ENCODE data around the gene MTF2.
"Not testable (repeated sequence)": the region's sequence is repeated elsewhere in the genome, so short reads cannot be mapped to it uniquely, and the experiment has no call there.

MTF2 gene

DNA sequence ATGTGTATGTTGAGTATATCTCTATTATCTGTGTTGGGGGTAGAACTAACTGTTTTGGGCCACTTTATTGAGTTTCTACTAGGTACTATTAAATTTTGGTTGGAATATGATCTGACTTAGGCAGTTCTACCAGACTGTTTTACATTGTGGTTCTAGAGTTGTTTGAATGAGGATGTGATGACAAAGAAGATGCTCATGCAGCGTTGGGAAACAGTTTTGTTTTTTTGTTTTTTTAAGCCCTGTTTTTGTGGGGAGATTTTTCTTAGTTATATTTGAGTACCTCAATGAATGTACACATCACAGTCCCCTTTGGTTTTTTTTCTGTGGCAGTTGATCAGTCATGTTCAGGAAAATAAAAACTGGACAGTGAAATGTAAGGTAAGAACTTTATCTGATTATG, 61.0 kb downstream of the MTF2 start:
- DNase-seq: no peak

DNA sequence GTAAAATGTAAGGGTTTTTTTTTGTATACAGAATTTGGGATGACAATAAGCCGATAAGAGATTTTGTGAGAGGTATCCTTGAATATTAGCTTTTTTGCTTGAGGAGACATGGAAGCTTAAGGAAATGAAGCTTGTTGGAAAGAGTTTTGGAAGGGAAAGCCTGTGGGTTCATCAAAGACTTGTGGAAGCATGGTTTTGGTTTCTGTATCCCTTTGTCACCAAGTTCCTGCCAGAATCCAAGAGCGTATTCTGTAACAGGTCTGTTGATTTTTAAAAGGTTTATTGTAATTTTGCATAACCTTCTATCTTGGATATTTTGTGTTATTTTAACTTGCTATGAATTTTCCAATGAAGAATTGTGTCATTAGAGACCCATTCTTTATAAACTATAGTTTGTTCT, 63.1 kb downstream of the MTF2 start:
- DNase-seq: no peak

DNA sequence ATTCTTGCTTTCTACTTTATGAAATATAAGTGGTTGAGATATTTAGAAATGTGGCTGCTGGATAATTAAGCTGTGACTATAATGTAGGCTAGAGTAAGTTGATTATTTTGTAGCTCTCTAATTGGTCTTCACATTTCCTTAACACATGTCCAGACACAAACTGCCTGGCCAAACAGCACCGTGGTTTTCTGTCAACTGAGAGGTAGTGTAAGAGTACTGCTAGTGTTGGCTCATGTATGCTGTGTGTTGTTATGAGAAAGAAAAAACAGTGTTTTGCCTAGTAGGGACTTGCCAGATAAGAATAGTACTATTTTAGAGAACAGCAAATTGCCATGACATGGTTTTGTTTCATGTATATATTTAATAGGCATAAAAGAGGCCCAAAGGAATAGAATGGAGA, 64.1 kb downstream of the MTF2 start:
- DNase-seq: no peak

DNA sequence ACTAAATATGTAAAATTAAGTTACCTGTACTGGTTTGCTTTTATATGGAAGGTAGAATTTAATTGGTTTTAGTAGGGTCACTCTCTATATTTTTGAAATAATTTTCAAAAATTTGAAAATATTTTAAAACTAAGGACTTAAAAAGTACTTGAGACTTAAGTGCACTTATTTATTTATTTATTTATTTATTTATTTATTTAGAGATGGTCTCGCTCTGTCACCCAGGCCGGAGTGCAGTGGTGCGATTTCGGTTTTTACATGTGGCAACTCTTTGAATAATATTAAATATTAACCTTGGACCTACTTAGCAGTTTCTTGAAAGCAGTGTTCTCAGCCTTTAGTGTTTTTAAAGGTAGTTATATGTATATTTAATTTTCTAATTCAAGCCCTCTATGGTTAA, 64.7 kb downstream of the MTF2 start:
- no peak for DNase-seq

DNA sequence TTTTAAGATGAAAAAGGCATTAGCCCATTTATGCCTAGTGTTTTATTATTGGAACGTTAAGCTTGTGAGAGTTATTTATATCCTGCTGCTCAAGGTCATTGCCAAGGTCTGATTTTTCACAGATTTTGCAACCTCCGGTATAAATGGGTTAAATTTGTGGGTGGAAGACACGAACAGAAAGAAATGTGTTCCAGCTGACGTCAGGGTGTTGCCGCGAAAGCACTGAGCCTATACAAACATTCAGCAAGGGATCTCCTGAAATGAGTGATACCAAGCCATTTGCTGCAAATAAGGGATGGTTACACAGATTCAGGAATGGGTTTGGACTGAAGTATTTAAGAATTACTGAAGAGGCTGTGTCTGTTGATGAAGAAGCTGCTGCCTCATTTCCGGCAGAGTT, 68.9 kb downstream of the MTF2 start:
- no peak for DNase-seq

DNA sequence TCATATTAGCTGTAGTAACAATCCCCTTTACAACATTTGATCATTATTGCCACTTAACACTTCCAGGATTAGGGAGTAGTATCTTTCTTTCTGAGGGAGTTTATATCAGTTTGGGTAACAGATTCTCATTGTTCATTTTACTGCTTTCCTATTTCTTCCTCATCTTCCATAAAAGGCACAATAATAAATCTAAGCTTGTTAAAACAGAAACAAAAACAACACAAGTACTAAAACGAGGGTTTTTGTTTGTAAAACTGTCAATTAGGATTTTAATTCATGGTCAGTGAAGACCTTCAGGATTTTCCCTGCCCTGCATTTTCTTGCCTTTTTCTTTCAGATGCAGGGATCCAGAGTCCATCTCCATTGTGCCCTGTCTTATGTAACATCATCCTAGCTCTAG, 71.6 kb downstream of the MTF2 start:
- no peak for DNase-seq

DNA sequence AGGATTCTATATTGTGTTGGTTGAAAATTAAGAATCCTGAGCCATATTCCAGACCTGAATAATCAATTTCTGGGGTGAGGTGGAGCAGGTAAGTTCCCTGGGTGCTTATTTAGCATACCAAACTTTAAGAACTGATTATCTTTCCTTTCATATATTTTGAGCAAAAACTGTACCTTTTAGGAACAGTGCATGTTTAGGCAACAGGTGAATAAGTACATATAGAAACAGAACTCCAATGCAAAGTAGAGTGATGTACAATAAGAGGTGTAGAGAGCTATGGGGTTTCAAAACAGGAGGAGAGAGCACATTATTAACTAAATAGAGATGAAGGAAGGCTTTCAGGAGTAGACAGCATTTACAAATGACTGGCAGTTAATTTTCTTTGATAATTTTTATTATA, 72.4 kb downstream of the MTF2 start:
- no peak for DNase-seq

DNA sequence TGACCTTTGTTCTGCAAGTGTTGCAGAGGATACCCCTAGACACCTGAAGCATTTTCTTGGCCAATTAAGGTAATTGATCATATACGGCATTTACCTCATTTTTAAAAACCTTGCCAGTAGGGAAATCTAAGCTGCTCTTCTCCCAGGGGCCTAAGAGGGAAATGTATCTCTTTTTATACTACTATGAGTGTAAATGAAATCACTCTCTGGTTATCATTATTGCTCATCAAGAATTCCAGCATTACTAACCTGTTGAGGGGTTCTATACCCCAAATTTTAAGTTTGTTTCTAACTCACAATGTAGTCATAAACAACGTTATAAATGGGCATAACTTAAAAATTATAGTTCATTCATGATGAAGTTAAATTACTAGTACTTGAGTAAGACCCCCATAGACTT, 73.8 kb downstream of the MTF2 start:
- DNase-seq: no peak

DNA sequence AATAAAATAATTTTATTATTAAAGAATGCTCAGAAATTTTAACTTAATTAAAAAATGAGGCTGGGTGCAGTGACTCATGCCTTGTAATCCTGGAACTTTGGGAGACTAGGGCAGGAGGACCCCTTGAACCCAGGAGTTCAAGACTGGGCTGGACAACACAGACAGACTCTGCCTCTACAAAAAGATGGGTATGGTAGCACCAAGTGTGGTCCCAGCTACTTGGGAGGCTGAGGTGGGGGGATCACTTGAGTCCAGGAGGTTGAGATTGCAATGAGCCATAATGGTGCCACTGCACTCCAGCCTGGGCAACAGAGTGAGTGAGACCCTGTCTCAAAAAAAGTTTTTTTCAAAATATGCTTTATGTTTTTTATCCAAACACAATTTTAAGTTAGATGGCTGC, 75.8 kb downstream of the MTF2 start:
- no peak for DNase-seq

DNA sequence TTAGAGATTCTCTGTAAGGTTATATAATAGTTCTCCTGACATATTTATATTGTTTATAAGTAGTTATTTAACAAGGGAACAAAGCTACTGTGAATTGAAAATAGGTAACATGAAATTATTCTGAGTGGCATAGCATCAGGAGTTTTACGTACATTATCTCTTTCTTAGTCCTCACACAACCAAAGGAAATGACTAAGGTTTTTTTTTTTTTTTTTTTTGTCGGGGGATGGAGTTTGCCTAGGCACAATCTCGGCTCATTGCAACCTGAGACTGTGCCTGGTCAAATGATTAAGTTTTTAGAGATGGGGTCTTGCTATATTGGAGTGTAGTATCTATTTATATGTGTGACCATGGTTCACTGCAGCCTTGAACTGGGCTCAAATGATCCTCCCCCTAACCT, 76.3 kb downstream of the MTF2 start:
- DNase-seq: no peak

DNA sequence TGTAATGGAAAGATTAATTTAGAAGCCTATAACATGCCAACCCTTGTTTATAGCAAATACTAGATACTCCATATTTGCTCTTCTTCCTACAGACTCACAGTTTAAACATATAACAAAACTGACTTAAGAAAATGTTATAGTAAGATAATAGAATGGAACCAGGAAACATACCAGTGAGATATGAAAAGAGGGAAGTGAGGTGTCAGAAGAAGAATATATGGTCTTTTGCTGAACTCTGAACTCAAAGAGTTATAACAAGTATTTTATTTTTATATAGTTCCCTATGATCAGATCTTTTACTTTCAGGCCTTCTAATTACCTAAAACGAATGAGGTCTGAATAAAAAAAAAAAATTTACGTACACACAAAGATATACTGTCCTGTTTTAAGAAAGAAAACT, 80.3 kb downstream of the MTF2 start:
- DNase-seq: no peak

DNA sequence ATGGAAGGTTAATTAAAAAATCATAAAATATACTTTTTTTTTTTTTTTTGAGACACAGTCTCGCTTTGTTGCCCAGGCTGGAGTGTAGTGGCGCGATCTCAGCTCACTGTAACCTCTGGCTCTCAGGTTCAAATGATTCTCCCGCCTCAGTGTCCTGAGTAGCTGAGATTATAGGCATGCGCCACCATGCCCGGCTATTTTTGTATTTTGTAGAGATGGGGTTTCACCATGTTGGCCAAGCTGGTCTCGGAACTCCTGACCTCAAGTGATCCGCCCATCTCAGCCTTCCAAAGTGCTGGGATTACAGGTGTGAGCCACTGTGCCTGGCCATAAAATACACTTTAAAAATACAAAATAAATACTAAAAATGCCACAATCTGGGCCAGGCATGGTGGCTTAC, 84.2 kb downstream of the MTF2 start:
- DNase-seq: not testable (repeated sequence)

DNA sequence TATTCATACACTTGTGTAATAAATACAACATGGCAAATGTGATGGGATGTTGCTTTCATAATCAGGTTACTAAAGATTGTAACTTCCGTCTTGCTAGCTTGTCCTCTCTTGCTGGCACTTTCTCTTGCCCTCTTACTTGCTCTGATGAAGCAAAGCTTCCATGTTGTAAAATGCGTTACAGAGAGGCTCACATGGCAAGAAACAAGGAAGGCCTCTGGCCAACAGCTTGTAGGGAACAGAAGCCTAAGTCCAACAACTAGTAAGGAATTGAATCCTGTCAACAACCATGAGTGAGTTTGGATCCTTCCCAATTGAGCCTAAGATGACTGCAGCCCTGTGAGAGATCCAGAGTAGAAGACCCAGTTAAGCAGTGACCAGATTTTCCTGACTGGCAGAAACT, 85.7 kb downstream of the MTF2 start:
- no peak for DNase-seq

DNA sequence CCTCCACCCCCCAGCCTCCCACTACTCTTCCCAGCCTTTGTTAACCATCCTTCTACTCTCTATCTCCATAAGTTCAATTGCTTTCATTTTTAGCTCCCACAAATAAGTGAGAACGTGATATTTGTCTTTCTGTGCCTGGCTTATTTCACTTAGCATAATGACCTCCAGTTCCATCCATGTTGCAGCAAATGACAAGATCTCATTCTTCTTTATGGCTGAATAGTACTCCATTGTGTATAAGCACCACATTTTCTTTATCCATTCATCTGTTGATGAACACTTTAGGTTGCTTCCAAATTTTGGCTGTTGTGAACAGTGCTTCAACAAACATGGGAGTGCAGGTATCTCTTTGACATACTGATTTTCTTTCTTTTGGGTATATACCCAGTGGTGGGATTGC, 86.8 kb downstream of the MTF2 start:
- DNase-seq: not testable (repeated sequence)

DNA sequence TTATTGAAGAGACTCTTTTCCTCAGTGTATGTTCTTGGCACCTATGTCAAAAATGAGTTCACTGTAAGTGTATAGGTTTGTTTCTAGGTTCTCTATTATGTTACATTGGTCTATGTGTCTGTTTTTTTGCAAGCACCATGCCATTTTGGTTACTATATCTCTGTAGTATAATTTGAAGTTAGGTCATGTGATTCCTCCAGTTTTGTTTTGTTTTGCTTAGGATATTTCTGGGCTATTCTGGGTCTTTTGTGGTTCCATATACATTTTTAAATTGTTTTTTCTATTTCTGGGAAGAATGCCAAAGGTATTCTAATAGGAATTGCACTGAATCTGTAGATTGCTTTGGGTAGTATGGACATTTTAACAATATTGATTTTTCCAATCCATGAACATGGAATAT, 87.9 kb downstream of the MTF2 start:
- no peak for DNase-seq

DNA sequence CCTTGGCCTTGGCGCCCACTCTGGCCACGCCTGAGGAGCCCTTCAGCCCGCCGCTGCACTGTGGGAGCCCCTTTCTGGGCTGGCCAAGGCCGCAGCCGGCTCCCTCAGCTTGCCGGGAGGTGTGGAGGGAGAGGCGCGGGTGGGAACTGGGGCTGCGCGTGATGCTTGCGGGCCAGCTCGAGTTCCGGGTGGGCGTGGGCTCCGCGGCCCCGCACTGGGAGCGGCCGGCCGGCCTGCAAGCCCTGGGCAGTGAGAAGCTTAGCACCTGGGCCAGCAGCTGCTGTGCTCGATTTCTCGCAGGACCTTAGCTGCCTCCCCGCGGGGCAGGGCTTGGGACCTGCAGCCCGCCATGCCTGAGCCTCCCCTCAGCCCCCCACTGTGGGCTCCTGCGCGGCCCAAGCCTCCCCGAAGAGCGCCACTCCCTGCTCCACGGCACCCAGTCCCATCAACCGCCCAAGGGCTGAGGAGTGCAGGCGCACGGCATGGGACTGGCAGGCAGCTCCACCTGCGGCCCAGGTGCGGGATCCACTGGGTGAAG, 91.1 kb downstream of the MTF2 start:
- not testable (repeated sequence) for DNase-seq

DNA sequence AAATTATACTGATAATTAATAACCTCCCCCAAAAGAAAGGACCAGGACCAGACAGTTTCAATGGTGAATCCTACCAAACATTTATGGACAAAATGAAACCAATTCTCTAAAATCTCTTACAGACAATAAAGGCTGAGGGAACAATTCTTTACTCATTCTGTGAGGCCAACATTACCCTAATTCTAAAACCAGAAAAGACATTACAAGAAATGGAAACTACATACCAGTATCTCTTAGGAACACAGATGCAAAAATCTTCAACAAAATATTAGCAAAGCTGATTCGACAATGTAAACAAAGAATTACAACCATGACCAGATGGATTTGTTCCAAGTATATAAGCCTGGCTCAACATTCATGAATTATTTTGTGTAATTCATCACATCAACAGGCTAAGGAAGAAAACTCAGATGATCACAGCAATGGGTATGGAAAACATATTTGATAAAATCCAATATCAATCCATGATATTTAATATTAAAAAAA, 92.5 kb downstream of the MTF2 start:
- DNase-seq: no peak

DNA sequence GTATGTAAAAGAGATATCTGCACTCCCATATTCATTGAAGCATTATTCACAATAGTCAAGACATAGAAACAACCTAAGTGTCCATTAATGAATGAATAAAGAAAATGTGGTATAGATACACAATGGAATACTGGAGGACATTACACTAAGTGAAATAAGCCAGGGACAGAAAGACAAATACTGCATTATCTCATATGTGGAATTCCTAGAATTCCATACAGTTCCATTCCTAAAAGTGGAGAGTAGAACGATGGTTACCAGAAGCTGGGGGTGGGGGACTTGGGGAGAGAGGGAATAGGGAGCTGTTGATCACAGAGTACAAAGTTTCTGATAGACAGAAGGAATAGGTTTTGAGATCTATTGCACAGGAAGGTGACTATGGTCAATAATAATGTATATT, 93.7 kb downstream of the MTF2 start:
- DNase-seq: no peak

DNA sequence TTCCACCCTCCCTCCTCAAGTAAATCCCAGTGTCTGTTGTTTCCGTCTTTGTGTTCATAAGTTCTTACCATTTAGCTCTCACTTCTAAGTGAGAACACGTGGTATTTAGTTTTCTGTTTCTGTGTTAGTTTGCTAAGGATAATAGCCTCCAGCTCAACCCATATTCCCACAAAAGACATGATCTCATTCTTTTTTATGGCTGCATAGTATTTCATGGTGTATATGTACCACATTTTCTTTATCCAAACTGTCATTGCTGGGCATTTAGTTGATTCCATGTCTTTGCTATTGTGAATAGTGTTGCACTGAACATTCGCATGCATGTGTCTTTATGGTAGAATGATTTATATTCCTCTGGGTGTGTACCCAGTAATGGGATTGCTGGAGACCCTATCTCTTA, 95.6 kb downstream of the MTF2 start:
- DNase-seq: not testable (repeated sequence)

DNA sequence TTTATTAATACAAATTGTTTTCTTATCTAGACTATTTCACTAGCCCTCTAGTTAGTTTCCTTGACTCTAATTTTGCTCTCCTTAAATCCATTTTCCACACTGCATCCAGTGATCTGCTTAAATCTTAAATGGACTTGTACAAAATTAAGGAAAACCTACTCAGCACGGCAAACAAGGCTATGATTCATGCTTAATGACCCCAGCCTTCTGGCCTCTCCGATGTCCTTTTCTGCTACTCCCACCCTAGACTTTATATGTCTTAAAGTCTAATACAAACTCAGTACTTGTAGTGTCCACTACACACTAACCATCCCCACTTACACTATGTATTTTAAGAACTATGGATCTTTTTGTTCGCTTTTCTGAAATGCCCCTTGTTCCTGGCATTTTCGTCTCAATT, 98.9 kb downstream of the MTF2 start:
- DNase-seq: no peak

DNA sequence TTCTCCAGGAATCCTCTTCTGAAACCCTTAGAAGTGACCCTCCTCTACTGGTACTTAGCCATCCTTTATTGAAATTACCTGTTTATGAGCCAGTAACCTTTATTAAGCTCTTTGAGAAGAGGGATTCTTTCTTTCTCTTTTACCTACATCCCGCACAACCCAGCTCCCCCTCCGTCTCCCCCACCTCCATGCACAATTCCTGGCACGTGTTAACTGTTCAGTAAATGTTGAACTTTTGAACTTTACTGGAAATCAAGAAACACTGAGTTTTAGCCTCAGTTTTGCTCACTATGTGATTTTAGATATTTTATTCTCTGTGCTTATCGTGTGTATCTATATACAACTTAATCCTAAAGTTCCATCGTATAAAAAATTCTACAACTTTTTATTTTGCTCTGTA, 99.3 kb downstream of the MTF2 start:
- no peak for DNase-seq

DNA sequence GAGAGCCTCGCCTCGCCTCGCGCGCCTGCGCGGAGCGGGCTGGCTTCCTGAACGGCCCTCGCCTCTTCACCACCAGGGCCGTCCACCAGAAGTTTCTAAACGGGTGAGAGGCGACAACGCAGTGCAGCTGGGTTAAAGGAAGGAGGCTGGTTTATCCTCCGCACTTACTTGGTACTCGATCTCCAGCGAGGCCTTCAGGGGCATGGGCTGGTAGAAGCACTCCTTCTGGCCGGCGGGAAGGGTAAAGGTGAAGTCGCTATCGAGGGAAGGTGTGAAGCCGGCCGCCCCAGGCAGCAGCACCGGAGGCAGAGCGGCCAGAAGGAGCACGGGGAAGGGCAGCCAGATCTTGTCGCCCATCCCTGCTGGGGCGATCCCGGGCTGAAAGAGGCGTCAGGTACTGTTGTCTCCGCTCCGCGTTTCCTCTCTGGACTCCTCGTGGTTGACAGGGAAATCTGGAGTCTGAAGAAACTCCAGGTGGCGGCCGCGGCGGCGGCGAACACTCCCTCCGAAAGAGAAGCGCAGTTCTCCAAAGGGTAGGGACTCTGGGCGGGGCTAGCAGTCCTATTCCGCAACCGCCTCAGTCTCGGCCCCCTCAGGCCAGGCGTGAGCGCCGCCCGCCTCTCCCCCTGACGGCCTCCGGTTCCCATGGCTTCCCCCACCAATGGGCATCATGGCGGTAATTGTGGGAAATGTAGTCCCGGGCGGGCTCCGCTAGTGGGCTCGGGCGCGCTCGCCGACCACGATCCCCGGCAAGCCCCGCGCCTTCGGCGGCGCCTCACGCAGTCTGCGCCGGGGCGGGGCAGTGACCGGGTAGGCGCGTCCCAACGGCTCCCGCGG, 101.0 kb downstream of the MTF2 start, which contains the start of gene TMED5:
Gene TMED5, minus strand, starts transcription at position 528 of the 837 bp plus-strand sequence. Its CDS starts 171 bp downstream, at position 357.
- DNase-seq: peak; percentile 79 to 98 (median 96)

Measured in nucleus accumbens (tissue), 56 donors.